Activated CD4-positive, CD25-positive, alpha-beta regulatory T cell treated with anti-CD3 and anti-CD28 coated beads, Interleukin-2, amount 50 U/mL, for 16 hours (primary cell): ENCODE measurements around the gene CIITA.
"Not testable (repeated sequence)": the region's sequence is repeated elsewhere in the genome, so short reads cannot be mapped to it uniquely, and the experiment has no call there.

ENCODE experiments used
- DNase-seq: peaks from one replicate; pipeline ENCODE4 v3.0.0-alpha.2; 2020; ENCODE audit warnings: low read depth, low spot score

CIITA gene

GRCh38 chr16:10959161-10959560 is 82.2 kb downstream of the CIITA start:
- DNase-seq = no peak

GRCh38 chr16:10961231-10961630 is 84.2 kb downstream of the CIITA start:
- DNase-seq = no peak

DNA sequence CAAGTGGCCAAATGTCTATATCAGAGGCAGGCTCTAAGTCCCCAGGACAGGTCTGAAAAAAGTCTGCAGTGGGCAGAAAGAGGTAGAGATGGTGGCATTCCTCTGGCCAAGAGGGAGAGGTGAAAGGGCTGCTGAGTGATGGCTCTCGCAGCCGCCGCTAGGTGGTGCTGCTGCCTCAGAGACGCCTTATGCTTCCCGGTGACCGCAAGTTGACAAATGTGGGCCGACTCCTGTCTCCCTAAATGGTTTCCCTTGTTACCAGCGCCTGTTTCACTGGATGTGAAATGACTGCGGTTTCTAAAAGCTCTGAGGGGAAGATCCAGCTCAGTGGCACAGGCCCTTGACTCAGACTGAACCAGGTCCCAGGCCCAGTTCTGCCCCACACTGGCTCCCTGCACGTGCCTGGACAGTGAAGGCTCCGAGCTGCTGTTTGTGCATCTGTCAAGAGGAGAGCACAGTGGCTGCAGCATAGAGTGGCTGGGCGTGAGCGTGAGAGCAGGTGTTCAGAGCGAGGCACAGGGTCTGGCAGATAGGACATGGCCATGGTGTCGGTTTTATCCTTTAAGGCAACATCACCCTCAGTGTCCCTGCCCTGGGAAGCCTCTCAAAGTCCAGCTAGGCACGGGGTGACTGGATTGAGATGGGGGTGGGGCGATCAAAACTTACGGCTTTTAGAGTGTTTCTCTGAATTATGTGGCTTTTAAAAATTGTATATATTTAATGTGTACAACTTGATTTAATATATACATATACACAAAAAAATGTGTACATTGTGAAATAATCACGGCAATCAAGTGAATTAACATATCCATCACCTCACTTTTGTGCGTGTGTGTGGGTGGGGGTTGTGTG is 87.3 kb downstream of the CIITA start:
- peak; percentile 67 for DNase-seq

DNA sequence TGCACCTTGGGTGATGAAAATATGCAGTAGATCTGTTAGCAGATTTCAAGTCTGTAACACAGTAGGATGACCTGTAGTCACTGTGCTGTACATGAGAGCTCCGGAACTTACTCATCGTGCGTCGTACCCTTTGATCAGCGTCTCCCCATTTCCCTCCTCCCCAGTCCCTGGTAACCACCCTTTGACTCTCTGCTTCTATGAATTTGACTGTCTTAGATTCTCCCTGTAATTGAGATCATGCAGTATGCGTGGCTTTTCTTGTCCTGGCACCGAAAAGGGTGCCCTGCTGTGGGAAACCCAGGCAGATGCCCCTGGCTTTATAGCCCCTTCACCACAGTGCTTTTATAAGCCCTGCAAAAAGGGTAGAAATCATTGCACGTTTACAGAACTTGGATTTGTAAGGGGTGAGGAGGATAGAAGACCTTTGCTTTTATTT is 87.9 kb downstream of the CIITA start:
- peak; percentile 58 for DNase-seq

GRCh38 chr16:10965440-10966061 is 88.5 kb downstream of the CIITA start:
- no peak for DNase-seq

- DNase-seq = no peak
Measured at GRCh38 chr16:10966129-10966528, 89.1 kb downstream of the CIITA start.

GRCh38 chr16:10966559-10966958 is 89.6 kb downstream of the CIITA start:
- DNase-seq = not testable (repeated sequence)

DNA sequence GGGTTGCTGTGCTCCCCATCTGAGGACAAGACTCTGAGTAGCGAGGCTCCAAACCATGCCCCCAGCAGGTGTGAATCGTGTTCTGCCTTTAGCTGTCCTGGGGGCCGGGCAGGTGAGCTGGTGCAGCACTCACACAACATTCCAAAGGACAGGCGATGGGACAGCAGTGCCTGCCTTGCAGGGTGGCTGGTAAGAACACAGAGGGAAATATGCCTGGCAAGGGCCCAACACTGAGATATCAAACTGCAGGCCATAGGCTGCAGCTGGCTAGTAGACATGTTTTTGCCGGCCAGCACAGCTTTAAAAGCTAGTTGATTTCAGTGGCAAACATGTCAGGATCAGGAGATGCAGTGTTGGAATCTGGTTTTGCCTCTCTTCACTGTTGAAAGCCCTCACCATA is 91.0 kb downstream of the CIITA start:
- DNase-seq = no peak

DNA sequence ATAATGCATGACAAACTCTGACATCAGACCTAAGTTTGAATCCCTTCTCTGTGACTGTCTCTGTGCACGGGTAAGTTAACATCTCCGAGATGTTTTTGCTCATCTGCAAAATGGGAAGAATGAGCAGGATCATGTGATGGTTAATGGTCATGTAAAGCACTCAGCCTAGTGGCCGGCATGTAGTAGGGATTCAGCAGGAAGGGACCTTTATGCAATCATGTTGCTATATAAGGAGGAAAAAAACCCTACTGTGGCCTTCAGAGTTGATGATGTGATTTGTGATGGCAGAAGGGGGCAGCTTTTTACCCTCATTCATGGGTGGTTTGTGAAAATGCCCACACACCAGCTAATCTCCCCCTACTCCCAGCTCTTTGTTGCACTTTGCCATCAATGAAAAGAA is 91.5 kb downstream of the CIITA start:
- no peak for DNase-seq

DNA sequence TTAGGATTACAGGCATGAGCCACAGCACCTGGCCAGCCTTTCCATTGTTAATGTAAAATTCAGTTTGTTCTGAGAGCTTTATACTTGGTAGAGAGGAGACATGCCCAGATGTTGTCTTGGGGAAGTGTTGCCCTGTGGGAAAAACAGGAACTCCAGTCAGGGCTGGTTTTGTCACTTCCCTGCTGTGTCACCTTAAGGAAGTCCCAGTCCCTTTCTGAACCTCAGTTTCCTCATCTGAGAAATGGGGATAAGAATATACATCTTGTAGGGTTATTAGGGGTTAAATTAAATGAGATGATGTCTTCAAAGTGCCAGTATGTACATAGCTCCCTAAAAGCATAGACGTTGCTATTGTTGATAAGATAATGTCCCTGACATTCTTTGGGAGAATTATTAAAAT is 92.6 kb downstream of the CIITA start:
- no peak for DNase-seq

DNA sequence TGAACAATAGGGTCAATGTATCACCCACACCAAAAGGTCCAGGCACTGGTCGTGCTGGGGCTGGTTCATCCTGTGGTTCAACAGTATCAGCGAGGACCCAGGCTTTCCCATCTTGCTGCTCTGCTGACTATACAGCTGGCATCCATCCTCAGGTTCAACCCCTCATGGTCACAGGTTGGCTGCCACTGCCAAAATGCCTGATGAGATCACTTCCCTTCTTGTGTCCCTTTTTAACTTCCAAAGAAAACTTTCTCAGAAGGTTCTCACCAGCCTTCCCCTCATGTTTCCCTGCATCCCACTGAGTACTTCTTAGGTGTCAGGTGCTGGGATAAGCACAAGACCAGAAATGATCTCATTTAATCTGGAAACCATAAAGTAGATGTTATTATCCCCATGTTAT is 93.1 kb downstream of the CIITA start:
- DNase-seq = no peak

- no peak for DNase-seq
Measured at GRCh38 chr16:10971560-10971961, 94.6 kb downstream of the CIITA start.

DNA sequence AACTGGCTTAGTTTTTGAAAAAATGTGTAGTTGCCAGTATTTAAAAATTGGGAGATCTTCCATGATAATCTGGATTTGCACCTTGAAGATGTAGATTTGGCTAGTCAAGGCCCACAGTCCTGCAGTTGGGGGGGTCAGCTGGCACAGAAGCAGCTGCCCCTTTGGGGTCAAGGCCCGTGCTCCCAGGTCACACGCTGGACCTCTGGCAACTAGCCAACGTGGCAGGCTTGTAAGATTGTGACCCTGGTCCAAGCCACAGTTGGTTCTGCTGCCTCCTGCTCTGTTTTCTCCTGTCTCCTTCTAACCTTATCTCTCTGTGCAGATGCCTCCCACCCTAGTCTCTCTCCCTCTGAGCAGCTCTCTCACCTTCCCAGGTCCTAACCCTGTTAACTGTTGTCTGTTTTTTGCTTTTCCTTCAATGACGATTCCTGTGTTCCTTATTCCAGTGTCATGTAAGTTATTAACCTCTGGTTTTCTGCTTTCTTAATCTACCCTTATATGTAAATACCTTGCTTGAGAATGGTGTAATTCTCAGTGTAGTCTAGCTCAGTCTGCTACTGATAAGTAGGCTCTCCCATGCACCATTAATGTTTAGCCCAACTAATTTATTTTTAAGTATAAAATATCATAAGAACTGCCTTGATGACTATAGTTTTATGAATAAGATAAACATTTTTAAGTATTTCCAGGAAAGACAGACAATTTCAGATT is 95.3 kb downstream of the CIITA start:
- no peak for DNase-seq

DNA sequence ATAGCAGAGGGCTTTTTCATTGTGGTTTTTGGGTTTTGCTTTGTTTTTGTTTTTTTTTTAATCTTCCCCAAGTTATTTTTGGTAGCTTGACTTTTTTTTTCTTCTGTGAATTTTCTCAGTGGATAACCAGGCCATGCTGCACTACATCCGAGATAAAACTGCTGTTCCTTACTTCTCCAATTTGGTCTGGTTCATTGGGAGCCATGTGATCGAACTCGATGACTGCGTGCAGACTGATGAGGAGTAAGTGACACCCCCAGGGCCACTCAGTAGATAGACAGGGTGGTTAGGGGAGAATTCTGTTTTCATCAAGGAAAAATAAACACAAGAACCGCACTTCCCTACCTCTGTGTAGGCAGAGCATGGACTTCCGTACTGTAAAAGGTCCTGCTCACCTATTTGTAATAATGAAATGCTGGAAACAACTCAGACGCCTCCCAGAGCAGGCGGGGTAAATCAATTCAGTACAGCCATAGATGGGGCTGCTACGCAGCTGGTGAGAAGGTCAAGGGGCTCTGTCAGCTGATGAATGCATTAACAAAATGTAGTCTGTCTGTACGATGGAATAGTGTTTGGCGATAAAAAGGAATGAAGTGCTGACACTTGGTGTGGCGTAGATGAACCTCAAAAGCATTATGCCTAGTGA is 95.9 kb downstream of the CIITA start:
- DNase-seq = no peak

DNA sequence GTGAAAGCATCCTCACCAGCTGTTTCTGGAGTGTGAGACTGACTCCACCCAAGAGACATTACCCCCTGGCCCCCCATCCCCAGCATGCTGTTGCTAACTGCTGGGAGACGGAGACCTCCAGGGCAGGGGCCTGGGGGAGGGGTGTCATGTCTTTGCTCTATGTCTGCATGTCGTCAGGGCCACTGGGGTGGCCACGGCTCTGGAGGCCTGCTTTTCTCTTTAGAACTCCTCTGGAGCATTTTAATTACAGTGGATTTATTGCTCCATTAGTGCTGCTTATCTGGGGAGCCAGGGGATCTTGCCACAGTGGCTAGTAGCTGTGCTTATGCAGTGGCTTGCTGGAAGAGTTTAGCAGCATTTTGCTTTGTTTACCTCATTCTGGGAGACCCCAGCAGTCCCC is 99.6 kb downstream of the CIITA start:
- no peak for DNase-seq

DNA sequence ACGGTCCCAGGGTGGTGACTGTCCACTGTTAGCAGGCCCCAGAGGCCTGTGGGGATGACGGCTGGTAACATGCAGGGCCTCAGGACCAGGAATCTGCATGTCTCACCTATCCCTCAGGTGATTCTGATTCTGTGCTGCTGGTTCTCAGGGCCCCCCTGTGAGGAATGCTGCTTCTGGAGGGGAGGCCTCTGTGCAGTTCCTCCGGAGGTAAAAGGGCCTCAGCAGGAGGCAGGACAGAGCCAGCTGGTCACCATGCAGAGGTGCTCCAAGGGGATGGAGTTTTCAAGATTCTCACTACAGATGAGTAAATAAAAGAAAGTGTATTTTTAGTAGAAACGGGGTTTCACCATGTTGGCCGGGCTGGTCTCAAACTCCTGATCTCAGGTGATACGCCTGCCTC is 101.1 kb downstream of the CIITA start:
- DNase-seq = no peak

GRCh38 chr16:10978871-10979446 is 102.0 kb downstream of the CIITA start:
- DNase-seq = no peak

GRCh38 chr16:10979717-10980601 is 103.0 kb downstream of the CIITA start:
- DNase-seq = no peak

DNA sequence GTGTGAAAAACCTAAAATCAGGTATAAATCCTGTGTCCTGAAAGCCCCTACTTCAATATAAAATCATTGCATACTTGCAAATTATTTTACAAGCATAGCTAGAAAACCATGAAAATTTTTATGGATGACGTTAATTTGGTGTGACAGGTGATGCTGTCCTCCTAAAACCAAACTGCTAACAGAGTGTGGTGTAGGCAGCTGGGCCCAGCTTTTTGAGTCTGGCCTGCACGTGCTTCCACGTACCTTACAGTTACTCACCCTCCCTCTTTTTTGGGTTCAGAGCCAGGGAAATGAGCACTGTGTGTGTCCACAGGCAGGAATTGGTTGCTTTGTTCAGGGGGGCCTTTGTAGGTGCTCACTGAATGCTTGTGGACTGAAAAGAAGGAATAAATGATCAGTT is 103.8 kb downstream of the CIITA start:
- DNase-seq = no peak

DNA sequence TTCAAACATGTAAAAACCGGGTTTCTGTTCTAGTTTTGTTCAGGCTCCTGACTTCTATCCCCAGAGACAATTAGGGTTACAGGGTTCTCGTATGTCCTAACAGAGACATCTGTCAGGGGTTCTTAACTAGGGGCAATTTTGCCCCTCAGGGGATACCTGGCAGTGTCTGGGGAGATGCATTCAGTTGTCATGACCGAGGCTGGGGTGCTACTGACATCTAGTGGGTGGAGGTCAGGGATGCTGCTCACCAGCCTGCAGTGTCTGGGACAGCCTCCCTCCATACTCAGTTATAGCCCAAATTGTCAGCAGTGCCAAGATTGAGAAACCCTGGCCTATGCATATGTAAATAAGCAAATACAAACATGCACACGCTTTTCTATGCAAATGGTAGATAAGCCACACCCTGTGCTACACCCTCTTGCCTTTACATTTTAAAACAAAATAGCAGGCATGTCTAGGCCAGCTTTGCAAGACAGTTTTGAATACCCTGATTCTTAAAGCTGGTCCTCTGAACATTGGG is 104.8 kb downstream of the CIITA start:
- no peak for DNase-seq
